Effector memory CD4-positive, alpha-beta T cell (primary cell): Measurements from ENCODE around the gene GLCE.

Source experiments
- DNase-seq, 3 donors: peaks; one replicate each; pipeline ENCODE4 v3.0.0-alpha.2; 2020
- H3K27ac ChIP-seq: 2 replicates; pipeline ENCODE4 v1.7.0; 2013; ENCODE audit warnings: mild to moderate bottlenecking, low read length, moderate library complexity; ENCODE audit not compliant: insufficient read depth, poor library complexity, severe bottlenecking
- H3K27me3 ChIP-seq: replicated peaks from 2 replicates; pipeline ENCODE4 v1.7.0; 2013; ENCODE audit warnings: mild to moderate bottlenecking, low read length; ENCODE audit not compliant: insufficient read depth, control insufficient read depth, poor library complexity, severe bottlenecking
- H3K36me3 ChIP-seq: 2 replicates; pipeline ENCODE4 v1.7.0; 2013; ENCODE audit warnings: mild to moderate bottlenecking, low read length, moderate library complexity; ENCODE audit not compliant: control insufficient read depth, insufficient read depth
- H3K4me1 ChIP-seq: 2 replicates; pipeline ENCODE4 v1.7.0; 2013; ENCODE audit warnings: low read length, mild to moderate bottlenecking; ENCODE audit not compliant: control insufficient read depth, insufficient read depth, poor library complexity, severe bottlenecking
- H3K4me3 ChIP-seq: 2 replicates; pipeline ENCODE4 v1.7.0; 2013; ENCODE audit warnings: low read length, low read depth, mild to moderate bottlenecking; ENCODE audit not compliant: insufficient read depth, poor library complexity, severe bottlenecking
- H3K9me3 ChIP-seq: 2 replicates; pipeline ENCODE4 v1.7.0; 2013; ENCODE audit warnings: mild to moderate bottlenecking, low read length, moderate library complexity; ENCODE audit not compliant: control insufficient read depth

The GLCE gene

DNA sequence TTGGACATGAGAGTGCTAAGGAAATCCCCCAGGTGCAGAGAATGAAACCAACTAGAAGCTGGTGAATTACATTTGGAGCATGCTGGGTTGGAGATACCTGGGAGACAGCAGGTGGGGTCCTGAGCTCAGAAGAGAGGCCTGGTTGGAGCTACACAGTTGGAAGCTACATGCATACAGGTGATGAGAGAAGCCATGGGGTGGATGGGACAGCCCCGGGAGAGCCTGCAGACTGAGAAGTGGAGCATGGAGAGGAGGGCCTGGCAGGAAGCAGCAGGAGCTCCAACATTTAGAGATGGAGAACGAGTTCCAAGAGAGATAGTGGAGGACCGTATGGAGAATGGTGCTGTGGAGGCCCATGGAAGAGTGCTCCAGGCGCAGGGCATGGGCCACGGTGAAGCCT lies 148.5 kb downstream of the GLCE start:
- no peaks in the 10 kb centered on the region for H3K4me1 ChIP-seq
- no peaks in the 10 kb centered on the region for H3K9me3 ChIP-seq
- H3K27ac ChIP-seq = no peak overlapping the region
- H3K27me3 ChIP-seq = no peaks in the 10 kb centered on the region
- no peak overlapping the region for H3K4me3 ChIP-seq
- H3K36me3 ChIP-seq = no peaks in the 10 kb centered on the region
- no peak for DNase-seq

DNA sequence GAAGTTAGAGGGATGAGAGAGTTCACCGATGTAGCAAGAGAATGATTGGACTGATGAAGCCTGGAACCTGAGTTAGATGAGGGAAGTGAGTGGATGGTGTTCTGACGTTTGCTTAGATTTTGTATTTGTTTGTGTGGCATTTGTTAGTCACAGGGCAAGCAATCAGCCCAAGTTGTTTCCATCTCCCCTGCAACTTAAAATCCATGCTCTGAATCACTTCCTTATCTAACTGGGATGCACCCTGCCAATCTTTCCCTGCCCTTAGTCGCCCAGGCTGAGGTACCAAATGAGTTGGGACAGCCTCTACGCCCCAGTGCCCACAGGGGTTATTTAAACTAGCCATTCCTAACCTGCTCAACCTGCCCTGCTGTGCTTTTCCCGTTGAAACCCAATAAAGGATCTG lies 150.9 kb downstream of the GLCE start:
- no peaks in the 10 kb centered on the region for H3K9me3 ChIP-seq
- H3K27ac ChIP-seq = no peak overlapping the region
- H3K4me3 ChIP-seq = no peak overlapping the region
- H3K4me1 ChIP-seq = no peaks in the 10 kb centered on the region
- DNase-seq = no peak
- H3K36me3 ChIP-seq = no peaks in the 10 kb centered on the region
- H3K27me3 ChIP-seq = no peaks in the 10 kb centered on the region

DNA sequence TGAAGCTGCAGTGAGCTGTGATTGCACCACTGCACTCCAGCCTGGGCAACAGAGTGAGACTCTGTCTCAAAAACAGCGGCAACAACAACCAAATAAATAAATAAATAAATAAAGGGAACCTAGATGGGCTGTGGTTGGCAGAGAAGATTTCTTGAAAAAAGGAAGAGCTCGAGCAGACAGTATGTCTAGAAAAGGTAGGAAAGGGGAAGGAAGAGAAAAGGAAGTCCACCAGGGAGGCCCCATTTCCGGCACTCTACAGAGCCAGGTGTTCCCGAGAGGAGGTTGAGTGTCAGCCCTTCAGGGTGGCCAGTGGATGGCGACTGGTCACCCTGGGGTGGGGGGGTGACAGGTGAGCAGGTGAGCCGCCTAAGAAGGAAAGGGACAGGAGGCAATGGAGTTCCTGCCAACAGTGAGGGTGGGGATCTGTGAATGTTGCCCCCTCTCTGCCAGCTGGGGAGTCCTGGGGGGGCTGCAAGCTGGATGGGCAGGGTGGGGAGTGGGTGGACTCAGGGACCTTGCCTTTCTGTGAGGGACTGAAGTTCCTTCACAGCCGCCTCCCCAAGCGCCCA lies 153.1 kb downstream of the GLCE start:
- H3K36me3 ChIP-seq = no peaks in the 10 kb centered on the region
- no peaks in the 10 kb centered on the region for H3K9me3 ChIP-seq
- no peaks in the 10 kb centered on the region for H3K4me1 ChIP-seq
- H3K27me3 ChIP-seq = no peaks in the 10 kb centered on the region
- no peak for DNase-seq
- H3K27ac ChIP-seq = no peak overlapping the region
- no peak overlapping the region for H3K4me3 ChIP-seq

GRCh38 chr15:69314131-69314530 lies 153.7 kb downstream of the GLCE start:
- no peak overlapping the region for H3K4me3 ChIP-seq

GRCh38 chr15:69314736-69315135 lies 154.3 kb downstream of the GLCE start:
- no peaks in the 10 kb centered on the region for H3K27me3 ChIP-seq
- H3K27ac ChIP-seq = no peak overlapping the region
- no peaks in the 10 kb centered on the region for H3K9me3 ChIP-seq
- no peaks in the 10 kb centered on the region for H3K36me3 ChIP-seq
- H3K4me3 ChIP-seq = no peak overlapping the region
- H3K4me1 ChIP-seq = no peaks in the 10 kb centered on the region
- no peak for DNase-seq

More at GRCh38 chr15:69314131-69314530, 153.7 kb downstream of the GLCE start:
- no peaks in the 10 kb centered on the region for H3K4me1 ChIP-seq
- no peaks in the 10 kb centered on the region for H3K9me3 ChIP-seq
- H3K27ac ChIP-seq = no peak overlapping the region
- DNase-seq = no peak
- no peaks in the 10 kb centered on the region for H3K27me3 ChIP-seq
- no peaks in the 10 kb centered on the region for H3K36me3 ChIP-seq

DNA sequence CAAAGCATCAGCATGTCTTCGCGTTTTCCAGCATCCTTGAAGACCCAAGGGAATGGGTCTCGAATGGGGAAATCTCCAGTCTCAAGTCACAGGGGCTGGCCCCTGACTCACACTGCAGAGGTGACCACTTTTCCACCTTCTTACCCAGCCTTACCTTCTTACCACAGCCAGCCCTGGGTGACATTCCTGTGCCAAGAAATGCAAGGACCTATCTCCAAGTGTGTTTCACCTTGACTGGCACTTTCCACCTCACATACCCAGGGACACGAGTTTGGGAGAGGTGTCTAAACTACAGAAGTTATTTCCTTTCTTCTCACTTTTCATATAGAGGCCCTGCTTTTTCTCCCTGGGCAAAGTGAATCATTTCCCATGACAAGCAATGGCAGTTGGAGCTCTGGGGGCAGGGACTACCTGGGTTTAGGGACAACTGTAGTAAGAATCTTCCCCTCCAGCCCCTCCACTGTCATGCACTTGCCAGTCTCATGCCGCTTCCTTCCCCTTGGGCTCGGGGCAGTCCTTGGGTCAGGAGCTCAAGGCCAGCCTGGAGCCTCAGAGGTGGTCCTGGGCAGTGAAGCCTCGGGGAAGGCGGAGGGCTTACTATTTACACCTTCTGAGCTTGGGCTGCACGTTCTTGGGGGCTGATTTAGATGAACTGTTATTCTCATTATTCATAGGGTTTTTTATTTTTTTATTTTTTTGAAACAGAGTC lies 155.1 kb downstream of the GLCE start:
- H3K27ac ChIP-seq = no peak overlapping the region
- H3K27me3 ChIP-seq = no peaks in the 10 kb centered on the region
- no peaks in the 10 kb centered on the region for H3K9me3 ChIP-seq
- no peaks in the 10 kb centered on the region for H3K4me1 ChIP-seq
- DNase-seq = no peak
- no peaks in the 10 kb centered on the region for H3K36me3 ChIP-seq
- no peak overlapping the region for H3K4me3 ChIP-seq

DNA sequence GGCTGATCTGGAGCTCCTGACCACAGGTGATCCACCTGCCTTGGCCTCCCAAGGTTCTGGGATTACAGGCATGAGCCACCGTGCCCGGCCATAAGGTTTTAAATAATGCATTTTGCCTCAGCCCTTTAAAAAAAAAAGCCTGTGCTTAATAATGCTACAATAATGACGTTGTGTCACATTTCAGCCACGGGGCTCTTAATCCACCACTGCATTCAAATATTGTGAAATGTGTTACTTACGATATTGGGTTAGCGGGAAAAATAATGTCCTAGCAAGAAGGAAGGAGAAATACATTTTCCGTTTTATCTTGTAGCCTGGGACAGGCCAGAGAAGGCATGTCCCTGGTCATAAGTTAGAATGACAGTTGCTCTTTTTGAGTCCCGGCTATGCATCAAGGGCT lies 155.9 kb downstream of the GLCE start:
- Histone ChIP-seq H3K27me3 (no peaks in the 10 kb centered on the region), H3K4me3 (no peak overlapping the region), H3K9me3 (no peaks in the 10 kb centered on the region), H3K27ac (no peak overlapping the region), H3K4me1 (no peaks in the 10 kb centered on the region), H3K36me3 (no peaks in the 10 kb centered on the region)
- no peak for DNase-seq

DNA sequence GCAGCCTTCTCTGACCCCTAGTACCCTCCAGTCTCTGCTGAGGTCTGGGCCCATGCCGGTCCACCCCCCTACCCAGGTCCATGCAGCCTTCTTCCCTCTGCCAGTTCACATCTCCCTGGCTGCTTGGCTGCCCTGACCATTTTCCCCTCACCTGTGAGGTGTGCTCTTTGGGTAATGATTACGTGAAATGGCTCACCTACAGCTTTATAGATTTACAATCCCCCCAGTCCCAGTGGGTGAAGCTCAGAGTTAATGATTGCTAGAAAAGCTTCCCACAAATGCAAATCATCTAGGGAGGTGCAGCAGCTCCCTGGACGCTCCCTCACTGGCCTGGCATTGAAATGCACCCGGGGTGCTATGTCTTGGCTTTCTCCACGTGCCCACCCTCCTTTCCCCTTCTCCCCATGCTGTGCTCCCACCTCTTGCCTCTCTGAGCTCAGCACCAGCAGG lies 157.0 kb downstream of the GLCE start:
- Histone ChIP-seq H3K36me3 (no peaks in the 10 kb centered on the region), H3K9me3 (no peaks in the 10 kb centered on the region), H3K27ac (no peak overlapping the region), H3K4me1 (no peaks in the 10 kb centered on the region), H3K27me3 (no peaks in the 10 kb centered on the region), H3K4me3 (no peak overlapping the region)
- no peak for DNase-seq

GRCh38 chr15:69318033-69318432 lies 157.6 kb downstream of the GLCE start:
- Histone ChIP-seq H3K36me3 (no peaks in the 10 kb centered on the region), H3K4me3 (no peak overlapping the region), H3K27ac (no peak overlapping the region), H3K9me3 (no peaks in the 10 kb centered on the region), H3K4me1 (no peaks in the 10 kb centered on the region), H3K27me3 (no peaks in the 10 kb centered on the region)
- DNase-seq = no peak

- no peak for DNase-seq
- H3K27ac ChIP-seq = no peak overlapping the region
- H3K36me3 ChIP-seq = no peaks in the 10 kb centered on the region
- no peaks in the 10 kb centered on the region for H3K9me3 ChIP-seq
- no peak overlapping the region for H3K4me3 ChIP-seq
- no peaks in the 10 kb centered on the region for H3K27me3 ChIP-seq
- H3K4me1 ChIP-seq = no peaks in the 10 kb centered on the region
These were observed 159.2 kb downstream of the GLCE start for GRCh38 chr15:69319384-69320375.
